22Rv1 (cell line): Measurements from ENCODE around the gene RHBDD3.

Experiments
- CTCF ChIP-seq: fragments of 450-650 bp; IDR thresholded peaks from 2 replicates; pipeline ENCODE4 v1.5.1; 2017; ENCODE audit warnings: mild to moderate bottlenecking
- ZFX ChIP-seq: fragments of 450-650 bp; IDR thresholded peaks from 2 replicates; pipeline ENCODE4 v1.6.1; 2017; ENCODE audit warnings: antibody characterized with exemption, borderline replicate concordance

DNA sequence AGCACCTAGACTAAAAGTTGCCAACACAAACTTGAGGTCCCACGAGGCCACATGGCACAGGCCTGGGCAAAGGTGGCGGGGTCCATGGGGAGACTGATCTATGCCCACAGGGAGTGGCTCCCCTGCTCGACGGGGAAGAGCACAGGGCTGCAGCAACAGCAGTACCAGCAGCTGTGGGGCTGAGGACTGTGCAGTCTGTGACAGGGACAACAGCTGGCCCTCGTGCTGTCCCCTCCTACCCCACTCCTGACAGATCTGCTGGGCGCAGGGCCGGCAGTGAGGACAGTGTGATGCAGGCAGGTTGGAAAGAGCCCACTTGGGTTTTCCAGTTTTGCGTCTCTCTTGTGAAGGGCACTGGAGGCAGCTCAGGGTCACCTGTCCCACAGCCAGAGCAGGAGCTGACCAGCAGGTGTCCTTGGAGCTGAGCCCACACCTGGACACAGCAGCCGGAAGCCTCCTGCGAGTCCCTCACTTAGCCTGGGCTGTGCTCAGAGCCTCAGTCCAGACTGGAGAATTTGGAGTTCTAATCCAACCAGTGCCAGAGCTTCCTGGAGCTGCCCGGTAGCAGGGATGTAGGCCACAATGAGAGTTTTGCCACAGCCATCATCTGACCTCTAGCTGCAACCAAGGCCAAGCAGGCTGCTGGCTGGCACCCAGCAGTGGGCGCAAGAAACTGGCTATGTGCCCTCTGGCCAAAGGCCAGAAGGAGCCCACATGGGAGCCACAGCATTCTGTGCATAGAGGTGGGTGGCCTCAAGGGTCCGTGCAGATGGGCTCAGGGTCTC lies 35.1 kb upstream of the RHBDD3 start:
- TF ChIP-seq CTCF (no peak), ZFX (no peak)
